ENCODE data around the gene ST6GALNAC5.
"Not testable (repeated sequence)": the region's sequence is repeated elsewhere in the genome, so short reads cannot be mapped to it uniquely, and the experiment has no call there.

The ST6GALNAC5 gene

DNA sequence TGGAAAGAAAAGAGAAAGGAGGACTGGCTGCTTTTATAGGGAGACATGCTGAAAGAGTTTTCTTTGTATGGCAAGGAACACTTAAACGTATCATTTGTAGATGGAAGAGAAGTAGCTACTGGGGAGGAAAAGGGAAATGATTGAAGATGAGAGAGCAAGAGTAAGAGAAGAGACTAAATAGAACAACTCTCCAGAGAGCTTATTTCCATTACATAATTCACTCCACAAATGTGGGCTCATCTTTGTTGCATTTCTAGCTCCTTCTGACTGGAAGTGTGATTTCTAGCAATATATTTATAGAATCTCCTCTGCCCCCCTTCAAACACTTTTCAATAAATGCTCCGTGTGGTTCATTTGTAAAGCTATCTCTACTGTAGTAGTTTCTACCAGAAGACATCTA, 71.0 kb downstream of the ST6GALNAC5 start:
- no peak for DNase-seq (ENCODE audit: low read depth, low spot score)

DNA sequence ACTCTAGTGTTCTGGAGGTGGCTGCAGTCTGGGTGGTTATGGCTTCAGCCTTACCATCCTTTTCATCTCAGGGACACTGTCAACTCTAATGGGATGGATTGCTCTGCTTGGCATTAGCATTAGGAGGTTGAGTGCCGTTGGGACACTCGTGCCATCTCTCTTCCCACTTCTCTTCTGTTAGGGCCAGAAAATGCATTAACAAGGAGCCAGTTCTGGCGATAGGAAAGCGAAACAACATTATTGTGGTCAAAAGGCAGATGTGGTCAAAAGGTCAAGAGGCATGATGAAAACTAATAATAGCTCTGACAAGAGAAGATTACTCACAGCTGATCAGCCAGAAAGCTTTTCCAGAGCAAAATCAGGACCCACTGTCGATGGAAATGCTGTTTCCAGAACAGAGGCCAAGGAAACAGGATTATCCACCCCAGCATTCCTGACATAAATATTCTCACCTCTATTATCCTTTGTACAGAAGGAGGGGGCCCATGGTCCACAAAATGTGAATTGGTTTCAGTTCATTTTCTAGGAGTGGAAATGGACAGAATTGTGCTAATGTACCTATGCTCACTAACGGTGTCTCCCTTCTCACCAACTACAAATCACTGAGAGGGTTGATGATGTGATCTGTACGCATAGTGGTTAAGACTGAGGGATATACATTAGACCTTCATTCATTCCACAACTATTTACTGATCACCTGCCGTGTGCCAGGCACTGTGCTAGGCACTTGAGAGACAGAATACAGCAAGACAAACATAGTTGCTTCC, 72.0 kb downstream of the ST6GALNAC5 start:
- no peak for DNase-seq (ENCODE audit: low read depth, low spot score)

DNA sequence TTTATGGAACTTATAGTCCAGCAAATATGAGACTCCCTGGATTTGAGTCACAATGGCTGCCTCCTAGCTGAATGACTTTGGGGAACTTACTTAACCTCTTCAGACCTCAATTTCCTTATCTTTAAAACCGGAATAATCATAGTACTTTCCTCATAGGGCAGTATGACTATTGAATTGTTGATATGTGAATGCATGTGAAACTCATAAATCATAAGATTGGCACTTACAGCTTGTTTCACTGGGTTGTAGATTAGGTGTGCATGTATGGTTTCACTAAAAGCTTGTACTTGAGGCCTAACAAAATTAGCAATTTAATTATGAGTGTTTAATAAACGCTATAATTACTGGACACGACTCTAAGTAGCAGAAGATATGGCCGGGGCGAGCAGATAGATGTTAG, 72.5 kb downstream of the ST6GALNAC5 start:
- no peak for DNase-seq (ENCODE audit: low read depth, low spot score)

DNA sequence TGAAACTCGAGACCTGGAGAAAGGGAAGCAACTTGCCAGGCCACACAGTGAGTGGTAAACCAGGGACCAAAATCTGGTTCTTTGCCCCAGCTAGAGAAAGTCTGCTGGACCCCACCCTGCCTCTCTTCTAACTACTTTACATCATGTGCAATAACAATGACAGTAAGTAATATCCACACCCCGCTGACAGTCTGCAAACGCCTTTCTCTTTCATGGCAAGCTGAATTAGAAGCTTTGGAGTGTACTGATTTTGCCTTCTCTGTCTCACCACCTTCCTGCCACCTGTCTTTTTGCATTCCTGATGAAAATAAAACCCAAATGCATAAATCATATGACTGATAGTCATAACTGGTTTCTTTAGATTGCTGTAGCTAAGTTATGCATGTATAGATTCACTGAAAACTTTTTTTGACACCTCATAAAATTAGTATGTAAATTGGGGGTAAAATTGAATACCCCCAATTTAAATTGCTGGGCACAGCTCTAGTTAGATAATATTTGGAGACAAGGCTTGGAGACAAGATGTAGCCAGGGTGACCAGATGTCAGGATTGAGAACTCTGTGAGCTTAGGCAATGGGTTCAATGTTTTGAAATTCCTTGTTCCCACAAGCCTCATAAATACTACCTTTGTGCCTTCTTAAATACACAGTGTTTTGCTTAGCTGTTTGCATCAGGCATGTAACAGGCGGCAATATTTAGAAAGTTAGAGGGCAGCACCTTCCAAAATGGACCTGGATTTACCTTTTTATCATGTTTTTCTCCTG, 73.5 kb downstream of the ST6GALNAC5 start:
- DNase-seq (ENCODE audit: low read depth, low spot score) = no peak

DNA sequence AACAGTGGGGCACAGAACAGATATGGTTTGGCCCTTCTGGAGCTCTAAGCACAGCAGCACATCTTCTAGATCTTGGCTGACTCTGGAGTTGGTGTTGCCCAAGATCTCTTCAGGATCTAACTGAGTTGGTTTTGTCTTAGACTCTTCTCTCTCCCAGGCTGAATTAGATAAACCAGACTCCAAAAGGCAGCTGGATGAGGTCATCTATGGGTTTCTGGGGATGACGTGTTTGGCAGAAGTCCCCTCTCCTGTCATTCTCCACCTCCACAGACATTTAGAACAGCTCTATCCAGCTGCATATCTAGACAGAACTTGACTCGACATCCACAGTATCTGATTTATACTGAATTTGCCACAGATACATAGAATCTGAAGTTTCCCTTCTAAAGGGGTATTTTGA, 75.3 kb downstream of the ST6GALNAC5 start:
- DNase-seq (ENCODE audit: low read depth, low spot score) = no peak

DNA sequence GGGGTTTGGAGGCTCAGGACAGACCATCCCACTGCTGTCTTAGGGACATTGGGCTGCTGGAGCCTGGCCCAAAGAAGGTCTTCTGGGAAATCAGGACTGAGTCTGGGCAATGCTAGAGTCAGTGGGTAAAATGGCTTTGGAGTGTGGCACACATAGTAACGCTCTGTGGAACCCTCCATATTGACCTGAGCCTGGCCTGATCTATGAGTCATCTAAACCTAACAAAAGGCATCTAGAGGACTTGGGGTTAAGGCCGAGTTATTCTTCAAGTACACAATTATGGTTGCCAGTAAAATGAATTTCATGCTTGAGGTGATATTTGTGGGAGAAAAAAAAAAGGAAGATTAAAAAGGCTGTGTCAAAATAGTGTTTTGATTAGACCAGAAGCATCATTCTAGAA, 77.7 kb downstream of the ST6GALNAC5 start:
- no peak for DNase-seq (ENCODE audit: low read depth, low spot score)

DNA sequence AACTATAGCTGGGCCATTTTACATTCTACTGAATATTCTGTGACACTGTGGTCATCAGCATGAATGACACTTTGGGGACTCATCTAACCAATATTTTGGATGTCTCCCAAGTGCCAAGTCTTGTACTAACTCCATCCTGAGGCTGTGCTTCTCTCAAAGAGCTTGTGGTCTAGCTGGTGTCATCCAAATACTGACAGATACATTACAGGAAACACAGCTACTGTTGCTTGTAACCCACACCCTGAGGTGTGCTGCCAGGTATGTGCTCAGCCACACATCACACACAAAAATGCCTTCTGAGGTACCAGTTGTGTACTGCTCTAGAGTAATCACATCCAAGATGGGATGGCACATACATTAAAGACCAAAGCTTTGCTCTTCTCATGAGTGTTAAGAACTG, 81.6 kb downstream of the ST6GALNAC5 start:
- no peak for DNase-seq (ENCODE audit: low read depth, low spot score)

DNA sequence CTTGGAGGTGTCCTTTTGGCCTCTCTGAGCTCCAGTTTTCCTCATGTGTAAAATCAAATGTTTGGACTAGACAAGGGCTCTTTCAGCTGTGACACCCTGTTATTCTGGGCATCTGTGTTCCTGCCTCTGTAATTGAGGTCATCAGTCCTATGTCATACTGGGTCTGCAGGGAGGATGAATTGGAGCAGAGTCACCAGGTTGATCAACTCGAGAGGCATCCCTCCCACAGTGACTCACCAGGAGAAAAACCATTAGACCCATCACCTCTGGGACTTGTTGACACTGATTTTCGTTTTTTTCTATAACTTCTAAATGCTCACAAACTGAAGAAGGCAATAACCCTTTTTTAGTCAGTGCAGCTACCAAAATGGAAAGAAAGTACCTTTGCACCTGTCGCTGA, 82.2 kb downstream of the ST6GALNAC5 start:
- no peak for DNase-seq (ENCODE audit: low read depth, low spot score)

DNA sequence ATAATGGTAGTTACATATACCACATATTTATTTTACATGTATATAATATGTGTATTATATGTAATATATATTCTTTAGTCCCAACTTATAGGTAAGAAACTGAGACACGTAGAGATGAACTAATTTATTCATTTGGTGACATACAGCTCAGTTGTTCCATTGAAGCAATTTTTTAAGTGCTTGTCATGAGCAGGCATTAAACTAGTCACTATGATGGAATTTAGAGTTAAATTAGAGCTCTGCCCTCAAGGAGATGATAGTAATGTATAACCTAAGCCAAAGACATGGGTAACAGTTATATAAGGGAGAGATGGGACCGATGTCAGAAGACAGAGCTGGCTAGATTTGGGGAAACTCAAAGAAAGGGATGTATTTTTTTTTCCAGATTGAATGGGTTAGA, 83.0 kb downstream of the ST6GALNAC5 start:
- no peak for DNase-seq (ENCODE audit: low read depth, low spot score)

DNA sequence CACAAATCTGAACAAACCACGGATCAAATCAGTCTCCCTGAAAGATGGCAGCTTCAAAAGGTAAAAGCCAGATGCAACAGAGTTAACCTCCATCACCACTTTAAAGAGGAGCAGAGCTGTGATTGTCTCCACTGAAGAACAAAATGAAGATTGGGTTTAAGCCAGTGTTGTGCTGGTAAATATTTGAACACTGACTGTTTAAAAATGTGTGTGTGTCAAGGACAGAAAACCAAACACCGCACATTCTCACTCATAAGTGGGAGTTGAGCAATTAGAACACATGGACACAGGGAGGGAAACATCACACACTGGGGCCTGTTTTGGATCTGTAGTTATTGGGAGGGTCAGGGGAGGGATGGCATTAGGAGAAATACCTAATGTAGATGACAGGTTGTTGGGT, 83.9 kb downstream of the ST6GALNAC5 start:
- no peak for DNase-seq (ENCODE audit: low read depth, low spot score)

DNA sequence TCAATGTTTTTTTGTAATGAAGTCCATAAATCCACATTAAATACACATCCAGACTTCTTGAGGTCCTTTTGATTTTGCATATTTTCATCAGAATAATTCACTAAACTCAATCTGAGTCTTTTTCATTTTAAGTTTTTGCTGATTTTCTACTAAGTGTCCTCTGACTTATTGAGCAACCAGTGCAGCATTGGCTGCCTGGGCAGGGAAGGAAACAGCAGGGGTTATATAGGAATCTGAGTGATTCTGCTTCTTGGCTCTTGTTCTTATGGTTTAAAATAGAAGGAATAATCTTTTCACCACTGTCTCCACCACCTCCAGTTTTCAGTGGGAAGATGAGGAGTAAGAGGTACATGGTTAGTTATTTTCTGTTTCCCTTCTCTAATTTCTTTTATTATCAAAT, 88.4 kb downstream of the ST6GALNAC5 start:
- DNase-seq (ENCODE audit: low read depth, low spot score) = peak; percentile 10

DNA sequence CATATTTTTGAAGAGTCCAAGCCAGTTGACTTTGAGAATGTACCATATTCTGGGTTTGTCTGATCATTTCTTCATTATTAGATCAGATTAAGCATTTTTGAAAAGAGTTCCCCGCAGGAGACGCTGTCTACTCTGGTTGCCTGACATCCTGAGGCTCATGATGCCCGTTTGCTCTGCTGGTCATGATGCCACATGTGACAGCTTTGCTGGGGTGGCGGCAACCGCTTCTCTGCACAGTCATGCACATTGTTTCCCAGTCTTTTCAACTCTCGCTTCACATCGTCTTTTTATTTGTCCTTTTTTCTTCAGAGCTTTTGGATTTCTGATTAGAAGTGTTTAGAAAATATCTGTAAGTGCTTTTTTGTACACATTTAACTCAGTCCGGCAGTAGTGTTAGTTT, 90.7 kb downstream of the ST6GALNAC5 start:
- no peak for DNase-seq (ENCODE audit: low read depth, low spot score)

DNA sequence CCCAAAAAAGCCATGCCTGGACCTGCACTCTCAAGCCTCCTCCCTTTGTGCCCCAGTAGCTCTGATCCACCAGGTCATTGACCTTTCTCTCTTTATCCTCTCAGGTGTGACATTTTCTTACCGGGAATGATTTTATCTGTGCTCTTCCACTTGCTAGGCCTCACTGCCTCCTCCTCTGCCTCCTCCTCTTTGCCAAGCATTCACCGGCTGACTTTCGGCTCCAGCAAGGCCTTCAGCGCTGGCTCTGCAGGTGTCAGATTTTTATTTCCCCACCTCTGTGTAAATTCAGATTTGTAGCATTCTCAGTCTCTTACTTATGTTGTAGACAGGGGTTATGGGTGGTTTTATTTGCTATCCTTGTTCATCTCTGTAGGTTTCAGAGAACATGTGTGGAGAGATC, 91.5 kb downstream of the ST6GALNAC5 start:
- no peak for DNase-seq (ENCODE audit: low read depth, low spot score)

DNA sequence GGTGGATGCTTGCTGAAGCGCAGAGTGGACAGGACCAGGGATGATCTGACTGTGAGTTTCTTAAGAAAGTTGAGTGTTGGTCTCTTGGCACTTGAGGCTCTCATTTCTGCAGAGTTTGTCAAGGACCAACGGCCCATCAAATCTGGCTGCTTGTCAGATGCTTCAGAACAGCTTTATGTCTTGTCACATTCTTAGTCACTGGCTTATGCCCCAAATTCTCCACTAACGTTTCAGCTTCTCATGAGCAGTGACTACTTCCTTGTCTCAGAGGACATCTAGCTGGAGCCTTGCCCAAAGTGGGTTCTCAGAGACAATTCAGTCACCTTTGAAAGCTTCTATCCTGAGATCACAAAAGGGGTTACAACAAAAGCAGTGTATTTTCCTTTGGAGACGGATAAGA, 92.3 kb downstream of the ST6GALNAC5 start:
- no peak for DNase-seq (ENCODE audit: low read depth, low spot score)

DNA sequence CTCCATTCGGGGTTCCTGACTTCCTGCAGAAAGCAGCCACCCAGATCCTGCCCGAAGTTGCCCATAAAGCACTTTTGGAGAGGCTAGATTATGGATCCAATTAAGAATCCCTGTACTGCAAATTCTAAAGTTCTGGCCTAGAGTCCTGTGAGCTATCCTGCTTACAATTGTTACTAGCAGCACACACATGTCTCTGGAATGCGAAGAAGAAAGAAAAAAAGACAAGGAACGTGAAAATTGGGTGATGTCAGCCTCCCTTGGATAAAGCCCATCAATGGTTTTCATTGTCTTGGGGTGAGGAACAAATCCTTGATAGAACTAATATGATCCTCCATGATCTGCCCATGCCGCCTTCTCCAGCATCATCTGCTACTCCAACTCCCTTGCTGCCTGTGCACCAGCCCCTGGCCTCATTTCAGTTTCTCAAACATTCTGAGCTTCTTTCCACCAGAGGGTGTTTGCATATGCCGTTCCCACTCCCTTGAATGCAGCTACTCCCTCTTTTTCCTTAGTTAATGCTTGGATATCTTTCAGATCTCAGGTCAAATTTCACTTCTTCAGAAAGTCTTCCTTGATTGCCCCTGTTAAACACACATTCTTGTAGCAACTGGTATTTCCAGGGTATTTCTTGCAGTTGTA, 94.0 kb downstream of the ST6GALNAC5 start:
- no peak for DNase-seq (ENCODE audit: low read depth, low spot score)

DNA sequence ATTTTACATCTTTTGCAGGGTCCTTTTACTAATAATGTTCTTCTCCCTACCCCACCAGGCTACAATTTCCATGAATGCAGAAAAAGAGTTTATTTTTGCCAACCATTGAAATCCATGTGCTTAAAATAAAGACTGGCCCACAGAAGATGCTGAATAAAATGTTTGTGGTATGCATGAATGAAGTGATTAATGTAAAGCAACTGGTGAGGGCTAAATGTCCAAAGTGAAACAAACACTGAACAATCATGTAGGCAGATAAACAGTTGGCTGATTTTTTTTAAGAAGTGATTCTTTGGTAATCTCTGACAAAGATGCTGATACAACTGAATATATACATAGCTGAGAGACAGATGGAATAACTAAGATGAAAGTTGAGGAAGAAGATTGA, 94.5 kb downstream of the ST6GALNAC5 start:
- DNase-seq (ENCODE audit: low read depth, low spot score) = no peak

DNA sequence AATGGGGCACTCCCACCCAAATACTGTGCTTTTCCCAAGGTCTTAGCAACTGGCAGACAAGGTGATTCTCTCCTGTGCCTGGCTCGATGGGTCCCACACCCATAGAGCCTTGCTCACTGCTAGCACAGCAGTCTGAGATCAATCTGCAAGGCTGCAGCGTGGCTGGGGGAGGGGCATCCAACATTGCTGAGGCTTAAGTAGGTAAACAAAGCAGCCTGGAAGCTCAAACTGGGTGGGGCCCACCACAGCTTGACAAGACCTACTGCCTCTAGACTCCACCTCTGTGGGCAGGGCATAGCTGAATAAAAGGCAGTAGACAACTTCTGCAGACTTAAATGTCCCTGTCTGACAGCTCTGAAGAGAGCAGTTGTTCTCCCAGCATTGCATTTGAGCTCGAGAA, 114.0 kb downstream of the ST6GALNAC5 start:
- not testable (repeated sequence) for DNase-seq (ENCODE audit: low read depth, low spot score)

DNA sequence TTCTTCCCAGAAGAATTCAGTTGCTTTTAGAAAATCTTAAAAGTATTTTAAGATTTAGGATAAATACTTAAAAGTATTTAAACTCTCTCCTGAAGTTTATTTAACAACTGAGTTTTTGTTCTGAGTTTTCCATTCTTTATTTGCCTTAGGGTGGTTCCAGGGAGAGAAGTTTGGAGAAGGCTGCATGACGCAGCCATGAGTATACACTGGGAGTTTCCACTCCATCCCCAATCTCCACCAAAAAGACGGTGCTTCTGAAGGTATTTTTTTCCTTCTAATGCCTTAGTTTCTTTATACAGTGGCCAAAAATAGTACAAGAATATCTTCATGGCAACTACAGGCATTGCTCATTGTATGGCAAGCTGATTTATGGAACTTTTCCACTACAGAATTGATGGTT, 122.7 kb downstream of the ST6GALNAC5 start:
- DNase-seq (ENCODE audit: low read depth, low spot score) = no peak

DNA sequence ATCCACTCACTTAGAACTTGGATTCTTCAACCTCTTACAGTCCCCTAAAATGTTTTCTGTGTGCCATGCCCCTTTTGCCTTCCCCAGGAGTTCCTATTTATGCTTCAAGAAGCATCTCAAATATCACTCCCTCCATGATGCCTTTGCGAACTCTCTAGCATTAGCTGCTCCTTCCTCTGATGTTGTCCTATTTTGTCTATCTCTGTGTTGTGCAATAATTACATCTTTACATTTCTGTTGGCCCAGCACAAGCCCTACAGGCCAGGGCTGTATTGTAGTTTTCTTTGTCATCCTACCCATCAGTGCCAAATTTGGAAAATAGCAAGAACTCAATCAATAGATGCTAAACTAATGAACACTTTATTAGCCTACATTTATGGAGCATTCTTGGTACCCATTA, 125.8 kb downstream of the ST6GALNAC5 start:
- DNase-seq (ENCODE audit: low read depth, low spot score) = no peak

DNA sequence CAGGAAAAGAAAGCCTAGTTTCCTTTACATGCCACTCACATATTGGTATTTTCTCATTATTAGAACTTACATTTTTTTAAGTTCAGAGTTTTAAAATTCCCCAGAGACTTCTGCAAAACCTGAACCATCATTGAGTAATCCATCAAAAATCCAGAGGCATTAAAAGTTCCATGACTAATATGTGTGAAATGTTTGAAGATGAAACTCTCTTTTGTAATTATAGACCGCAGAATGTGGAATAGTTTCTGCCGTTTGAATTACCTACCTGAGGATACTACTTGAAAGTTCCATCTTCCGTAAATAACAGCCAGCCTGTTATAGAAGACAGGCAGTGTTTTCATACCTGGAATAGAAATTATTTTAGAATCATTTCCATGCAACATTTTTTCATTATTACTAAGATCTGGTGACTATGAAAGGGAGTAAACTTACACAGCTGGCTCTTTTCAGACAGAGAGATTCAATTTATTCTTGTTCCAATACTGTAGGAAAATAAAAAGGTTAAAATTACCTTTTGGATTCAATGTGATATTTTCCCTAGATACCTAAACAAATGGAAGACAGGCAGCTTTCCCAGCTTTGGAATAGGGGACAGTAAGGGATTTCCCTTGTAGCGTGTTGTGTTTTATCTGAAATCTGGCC, 131.4 kb downstream of the ST6GALNAC5 start:
- no peak for DNase-seq (ENCODE audit: low read depth, low spot score)

DNA sequence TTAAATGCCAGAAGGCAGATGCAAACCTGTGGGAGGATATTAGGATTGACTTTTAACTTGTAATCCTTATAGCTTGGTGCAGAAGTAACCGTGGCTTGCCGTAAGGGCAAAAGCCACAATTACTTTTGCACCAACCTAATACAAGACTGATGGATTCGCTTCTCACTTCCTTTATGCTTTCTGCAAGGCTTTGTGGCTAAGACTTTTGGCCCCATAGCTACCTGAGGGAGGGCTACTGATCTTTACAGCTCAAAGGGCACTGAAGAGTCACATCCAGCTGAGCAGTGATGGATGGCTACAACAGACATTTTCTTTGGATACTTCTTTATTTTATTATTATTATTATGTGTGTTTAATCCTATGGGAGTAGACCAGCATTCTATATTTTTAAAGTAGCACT, 140.4 kb downstream of the ST6GALNAC5 start:
- DNase-seq (ENCODE audit: low read depth, low spot score) = no peak

DNA sequence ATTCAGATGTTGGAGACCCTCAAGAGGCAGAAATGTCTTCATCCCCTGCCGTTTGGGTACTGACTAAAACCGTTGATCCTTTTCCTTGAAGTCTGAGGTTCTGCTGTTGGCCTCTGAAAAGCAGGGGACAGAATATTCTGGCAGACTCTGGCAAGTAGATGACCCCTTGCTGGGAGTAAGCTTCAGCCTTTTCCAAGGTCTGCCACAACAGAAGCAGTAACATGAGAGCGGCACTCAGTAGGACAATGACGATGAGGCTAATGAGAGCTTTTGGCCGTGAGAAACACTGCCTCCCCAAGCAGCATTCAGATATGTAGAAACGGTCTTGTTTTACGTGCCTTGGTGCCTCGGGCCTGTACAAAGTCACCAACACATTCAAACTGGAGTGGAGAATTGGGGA, 143.7 kb downstream of the ST6GALNAC5 start:
- DNase-seq (ENCODE audit: low read depth, low spot score) = no peak
